ENCODE measurements around the gene IQCH. TPM values are rescaled to one million over a fixed set of nuclear protein-coding genes. Genes with fewer than 3 reads are reported as not detected.
"Not testable (repeated sequence)": the region's sequence is repeated elsewhere in the genome, so short reads cannot be mapped to it uniquely, and the experiment has no call there.

IQCH gene
- total and polyA plus RNA-seq, 9 donors: 0.54 to 10.0 (median 0.84) TPM

DNA sequence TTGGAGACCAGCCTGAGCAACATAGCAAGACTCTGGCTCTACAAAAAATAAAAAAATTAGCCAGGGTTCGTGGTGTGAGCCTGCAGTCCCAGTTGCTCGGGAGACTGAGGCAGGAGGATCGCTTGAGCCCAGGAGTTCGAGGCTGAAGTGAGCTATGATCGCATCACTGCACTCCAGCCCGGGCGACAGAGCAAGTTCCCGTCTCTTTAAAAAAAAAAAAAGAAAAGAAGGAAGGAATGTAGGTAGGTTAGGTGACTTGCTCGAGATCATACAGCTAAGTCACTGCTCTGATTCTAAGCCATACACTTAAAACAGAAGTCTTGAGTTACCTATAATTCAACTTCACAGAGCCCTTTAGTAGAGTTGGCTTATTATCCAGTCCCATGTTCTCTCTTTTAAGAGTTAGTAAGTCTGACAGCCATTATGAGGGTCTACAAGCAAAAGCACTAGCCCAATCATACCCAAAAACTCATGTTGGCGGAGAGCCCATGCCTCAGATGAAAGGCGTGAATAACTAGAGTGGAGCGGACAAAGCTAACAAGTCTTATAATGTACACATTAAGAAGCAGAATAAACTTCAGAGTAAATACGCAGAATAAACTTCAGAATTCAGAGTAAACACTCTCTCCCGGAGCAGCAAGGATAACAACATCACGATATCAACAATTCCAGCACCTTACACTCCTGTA is 893 bp upstream of the IQCH start:
- WGBS, 3 donors: 35 to 38% (median 36%) methylated on average over 15 of the region's 15 CpGs
- Histone ChIP-seq H3K4me1 (ENCODE audit: insufficient read depth) (peaks cover 5% of the 10 kb centered on the region), H3K9me3 (no peaks in the 10 kb centered on the region), H3K27me3 (no peaks in the 10 kb centered on the region), H3K36me3 (no peaks in the 10 kb centered on the region), H3K27ac (peak overlapping the region in 1 of 2 donors; percentile 10), H3K4me3 (peak overlapping the region; percentile 81)
- DNase-seq: peak in 2 of 5 donors; percentile 23 to 27
- TF ChIP-seq, protein P1, sequence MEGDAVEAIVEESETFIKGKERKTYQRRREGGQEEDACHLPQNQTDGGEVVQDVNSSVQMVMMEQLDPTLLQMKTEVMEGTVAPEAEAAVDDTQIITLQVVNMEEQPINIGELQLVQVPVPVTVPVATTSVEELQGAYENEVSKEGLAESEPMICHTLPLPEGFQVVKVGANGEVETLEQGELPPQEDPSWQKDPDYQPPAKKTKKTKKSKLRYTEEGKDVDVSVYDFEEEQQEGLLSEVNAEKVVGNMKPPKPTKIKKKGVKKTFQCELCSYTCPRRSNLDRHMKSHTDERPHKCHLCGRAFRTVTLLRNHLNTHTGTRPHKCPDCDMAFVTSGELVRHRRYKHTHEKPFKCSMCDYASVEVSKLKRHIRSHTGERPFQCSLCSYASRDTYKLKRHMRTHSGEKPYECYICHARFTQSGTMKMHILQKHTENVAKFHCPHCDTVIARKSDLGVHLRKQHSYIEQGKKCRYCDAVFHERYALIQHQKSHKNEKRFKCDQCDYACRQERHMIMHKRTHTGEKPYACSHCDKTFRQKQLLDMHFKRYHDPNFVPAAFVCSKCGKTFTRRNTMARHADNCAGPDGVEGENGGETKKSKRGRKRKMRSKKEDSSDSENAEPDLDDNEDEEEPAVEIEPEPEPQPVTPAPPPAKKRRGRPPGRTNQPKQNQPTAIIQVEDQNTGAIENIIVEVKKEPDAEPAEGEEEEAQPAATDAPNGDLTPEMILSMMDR (IDR thresholded peaks at IDR 0.05): no peak
- TF ChIP-seq EP300 (IDR thresholded peaks at IDR 0.05) (no peak), POLR2A (IDR thresholded peaks at IDR 0.05) (no peak)
- intact Hi-C loops (cut with DNase I): loop anchor here in 1 of 4 donors (10.0 kb wide), 1 partner anchor 189 kb away; the partner anchor contains the start of gene SMAD3

DNA sequence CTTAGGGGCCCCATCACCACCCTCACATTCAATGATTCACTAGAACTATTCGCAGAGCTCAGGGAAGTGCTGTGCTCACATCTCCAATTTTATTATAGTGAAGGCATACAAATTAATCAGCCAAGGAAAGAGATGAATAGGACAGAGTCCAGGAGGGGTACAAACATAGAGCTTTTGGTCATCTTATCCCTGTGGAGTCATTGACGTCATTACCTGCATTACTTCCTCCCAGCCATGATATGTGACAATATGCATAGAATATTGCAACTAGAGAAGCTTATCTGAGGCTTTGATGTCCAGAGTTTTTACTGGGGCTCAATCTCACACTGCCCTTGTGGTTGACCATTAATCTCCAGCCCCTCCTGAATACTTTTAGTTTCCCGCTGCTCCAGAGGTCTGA is 1.5 kb downstream of the IQCH start:
- Histone ChIP-seq H3K9me3 (no peaks in the 10 kb centered on the region), H3K27me3 (no peaks in the 10 kb centered on the region), H3K27ac (no peak overlapping the region), H3K4me1 (ENCODE audit: insufficient read depth) (peaks cover 5% of the 10 kb centered on the region), H3K4me3 (no peak overlapping the region), H3K36me3 (no peaks in the 10 kb centered on the region)
- intact Hi-C loops (cut with DNase I): loop anchor here in 1 of 4 donors (10.0 kb wide), 1 partner anchor 191 kb away; the partner anchor contains the start of gene SMAD3
- DNase-seq: no peak
- TF ChIP-seq, protein P1 (IDR thresholded peaks at IDR 0.05): no peak
- TF ChIP-seq EP300 (IDR thresholded peaks at IDR 0.05): no peak
- WGBS, 3 donors: 77 to 86% (median 85%) methylated on average over 3 of the region's 3 CpGs

DNA sequence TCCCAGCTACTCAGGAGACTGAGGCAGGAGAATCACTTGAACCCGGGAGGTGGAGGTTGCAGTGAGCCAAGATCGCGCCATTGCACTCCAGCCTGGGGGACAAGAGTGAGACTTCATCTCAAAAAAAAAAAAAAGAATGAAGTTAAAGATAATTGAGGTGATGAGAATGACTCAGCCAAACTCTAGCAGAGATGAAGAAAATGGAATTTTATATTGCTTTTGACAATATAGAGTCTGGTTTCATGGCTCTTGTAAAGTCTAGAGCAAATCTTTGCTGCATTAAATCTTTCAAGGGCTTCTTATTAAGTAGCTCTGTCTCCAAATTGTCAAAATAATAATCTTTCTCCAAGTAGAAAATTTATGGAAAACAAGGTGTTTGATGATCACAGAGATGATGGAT is 3.8 kb downstream of the IQCH start:
- H3K36me3 ChIP-seq; DNase-seq; H3K9me3 ChIP-seq; H3K27ac ChIP-seq; H3K4me1 ChIP-seq (ENCODE audit: insufficient read depth); H3K27me3 ChIP-seq; H3K4me3 ChIP-seq: not testable (repeated sequence)
- intact Hi-C loops (cut with DNase I): loop anchor here in 1 of 4 donors (10.0 kb wide), 1 partner anchor 194 kb away; the partner anchor contains the start of gene SMAD3
- 96 to 98% (median 98%) methylated on average over 3 of the region's 3 CpGs for WGBS, 3 donors

DNA sequence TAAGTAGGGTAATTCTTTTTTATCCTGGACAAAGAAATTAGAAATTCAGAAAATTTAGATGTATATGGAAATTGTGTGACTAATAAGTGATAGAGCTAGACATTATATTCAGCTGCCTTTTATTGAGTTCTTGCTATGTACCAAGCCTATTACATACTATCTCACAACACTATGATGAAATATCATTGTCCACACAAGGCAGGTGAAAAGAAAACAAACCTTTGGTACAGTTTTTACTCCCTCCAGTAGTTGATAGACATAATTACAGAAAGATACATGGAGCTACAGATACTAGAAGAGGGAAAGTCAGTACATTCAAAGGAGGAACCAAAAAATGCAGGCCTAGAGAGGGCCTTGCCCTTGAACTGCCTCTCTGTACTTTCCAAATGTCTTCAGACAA is 4.8 kb downstream of the IQCH start:
- no peak for DNase-seq
- no peak overlapping the region for H3K4me3 ChIP-seq
- no peak overlapping the region for H3K27ac ChIP-seq
- H3K4me1 ChIP-seq (ENCODE audit: insufficient read depth): no peaks in the 10 kb centered on the region
- intact Hi-C loops (cut with DNase I): loop anchor here in 1 of 4 donors (10.0 kb wide), 1 partner anchor 195 kb away; the partner anchor contains the start of gene SMAD3
- H3K9me3 ChIP-seq: no peaks in the 10 kb centered on the region
- TF ChIP-seq EP300 (IDR thresholded peaks at IDR 0.05): no peak
- TF ChIP-seq, protein P1 (IDR thresholded peaks at IDR 0.05): no peak
- TF ChIP-seq POLR2A (IDR thresholded peaks at IDR 0.05): no peak
- H3K27me3 ChIP-seq: no peaks in the 10 kb centered on the region
- H3K36me3 ChIP-seq: no peaks in the 10 kb centered on the region

DNA sequence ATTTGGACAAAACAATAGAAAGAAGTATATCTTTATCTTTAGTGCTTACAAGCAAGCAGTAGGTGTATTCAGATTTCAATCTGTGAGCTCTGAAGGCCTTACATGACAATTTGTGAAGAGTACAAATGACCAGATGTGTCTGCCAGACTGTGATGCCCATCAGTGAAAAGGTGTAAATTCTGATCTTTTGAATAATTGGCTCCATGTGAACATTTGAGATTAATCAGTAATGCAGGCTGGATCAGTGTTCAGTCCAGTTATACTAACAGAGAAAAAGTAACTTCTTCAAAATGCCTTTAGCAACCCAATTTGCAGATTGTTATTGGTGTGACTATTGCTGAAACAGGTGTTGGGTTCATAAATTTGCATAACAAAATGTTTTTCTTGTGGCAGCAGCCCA is 5.2 kb downstream of the IQCH start:
- Histone ChIP-seq H3K9me3 (no peaks in the 10 kb centered on the region), H3K27ac (no peak overlapping the region), H3K27me3 (no peaks in the 10 kb centered on the region), H3K4me3 (no peak overlapping the region), H3K4me1 (ENCODE audit: insufficient read depth) (no peaks in the 10 kb centered on the region), H3K36me3 (no peaks in the 10 kb centered on the region)
- intact Hi-C loops (cut with DNase I): loop anchor here in 1 of 4 donors (10.0 kb wide), 1 partner anchor 195 kb away; the partner anchor contains the start of gene SMAD3
- TF ChIP-seq, protein P1 (IDR thresholded peaks at IDR 0.05): no peak
- TF ChIP-seq POLR2A (IDR thresholded peaks at IDR 0.05) (no peak), EP300 (IDR thresholded peaks at IDR 0.05) (no peak)
- DNase-seq: no peak
